WTC11 (cell line): ENCODE results near the gene MAP3K12.

Source experiments
- ATF1 ChIP-seq: sonication (generic); formaldehyde crosslinking; IDR thresholded peaks from 2 replicates; pipeline ENCODE4 v1.8.1; 2023; ENCODE audit warnings: mild to moderate bottlenecking, moderate library complexity, missing genetic modification reagents
- CBFB ChIP-seq: sonication (generic); formaldehyde crosslinking; IDR thresholded peaks from 2 replicates; pipeline ENCODE4 v1.8.1; 2022; ENCODE audit warnings: mild to moderate bottlenecking, low read depth, missing genetic modification reagents
- FOXP1 ChIP-seq: sonication (generic); formaldehyde crosslinking; IDR thresholded peaks from 2 replicates; pipeline ENCODE4 v1.8.0; 2022; ENCODE audit warnings: missing genetic modification reagents, mild to moderate bottlenecking, moderate library complexity, borderline replicate concordance
- NR1H2 ChIP-seq: sonication (generic); formaldehyde crosslinking; IDR thresholded peaks from 2 replicates; pipeline ENCODE4 v1.9.0; 2021; ENCODE audit warnings: mild to moderate bottlenecking, moderate library complexity, missing genetic modification reagents
- TEAD1 ChIP-seq: sonication (generic); formaldehyde crosslinking; IDR thresholded peaks from 2 replicates; pipeline ENCODE4 v1.8.0; 2022; ENCODE audit warnings: mild to moderate bottlenecking, missing genetic modification reagents
- TF ChIP-seq, protein P1 (sequence below): fragments of 200-600 bp; IDR thresholded peaks from 2 replicates; pipeline ENCODE4 v1.8.0; 2022; ENCODE audit warnings: antibody characterized with exemption
- TF ChIP-seq, protein P2 (sequence below): sonication (generic); formaldehyde crosslinking; conservative IDR thresholded peaks from 2 replicates; pipeline ENCODE4 v1.8.1; 2023; ENCODE audit warnings: mild to moderate bottlenecking, low read depth, missing genetic modification reagents, moderate library complexity
- TF ChIP-seq, protein P3 (sequence below): sonication (generic); formaldehyde crosslinking; conservative IDR thresholded peaks from 2 replicates; pipeline ENCODE4 v1.8.1; 2022; ENCODE audit warnings: mild to moderate bottlenecking, missing genetic modification reagents
- TF ChIP-seq, protein P4 (sequence below): sonication (generic); formaldehyde crosslinking; IDR thresholded peaks from 2 replicates; pipeline ENCODE4 v1.8.0; 2022; ENCODE audit warnings: mild to moderate bottlenecking, missing genetic modification reagents
- TF ChIP-seq, protein P5 (sequence below): fragments of 250-450 bp; sonication (Bioruptor Pico); conservative IDR thresholded peaks from 2 replicates; pipeline ENCODE4 v1.9.0; 2021; ENCODE audit warnings: mild to moderate bottlenecking

DNA sequence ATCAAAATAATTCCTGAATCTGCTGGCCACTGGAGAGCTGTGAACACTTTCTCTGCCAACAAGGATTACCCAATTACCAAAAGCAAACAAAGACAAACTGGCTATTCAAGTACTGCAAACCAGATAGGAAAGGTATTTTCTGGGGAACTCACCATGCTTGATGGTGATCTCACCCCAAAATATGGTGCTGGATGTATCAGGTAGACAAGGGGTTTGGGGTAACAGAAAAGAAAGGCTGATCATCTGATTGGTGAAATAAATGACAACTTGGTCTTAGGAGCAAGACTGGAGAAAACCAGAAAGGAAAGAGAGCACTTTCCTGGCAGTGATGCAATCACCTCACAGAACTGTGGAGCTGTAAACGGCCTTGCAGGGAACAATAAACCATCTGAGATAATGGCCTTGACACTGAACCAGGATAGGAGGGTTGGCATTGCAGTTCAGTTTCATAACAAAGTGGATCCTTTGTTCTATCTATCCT is 39.0 kb upstream of the MAP3K12 start:
- TF ChIP-seq, protein P1, sequence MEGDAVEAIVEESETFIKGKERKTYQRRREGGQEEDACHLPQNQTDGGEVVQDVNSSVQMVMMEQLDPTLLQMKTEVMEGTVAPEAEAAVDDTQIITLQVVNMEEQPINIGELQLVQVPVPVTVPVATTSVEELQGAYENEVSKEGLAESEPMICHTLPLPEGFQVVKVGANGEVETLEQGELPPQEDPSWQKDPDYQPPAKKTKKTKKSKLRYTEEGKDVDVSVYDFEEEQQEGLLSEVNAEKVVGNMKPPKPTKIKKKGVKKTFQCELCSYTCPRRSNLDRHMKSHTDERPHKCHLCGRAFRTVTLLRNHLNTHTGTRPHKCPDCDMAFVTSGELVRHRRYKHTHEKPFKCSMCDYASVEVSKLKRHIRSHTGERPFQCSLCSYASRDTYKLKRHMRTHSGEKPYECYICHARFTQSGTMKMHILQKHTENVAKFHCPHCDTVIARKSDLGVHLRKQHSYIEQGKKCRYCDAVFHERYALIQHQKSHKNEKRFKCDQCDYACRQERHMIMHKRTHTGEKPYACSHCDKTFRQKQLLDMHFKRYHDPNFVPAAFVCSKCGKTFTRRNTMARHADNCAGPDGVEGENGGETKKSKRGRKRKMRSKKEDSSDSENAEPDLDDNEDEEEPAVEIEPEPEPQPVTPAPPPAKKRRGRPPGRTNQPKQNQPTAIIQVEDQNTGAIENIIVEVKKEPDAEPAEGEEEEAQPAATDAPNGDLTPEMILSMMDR, result no peak
- no peak for TF ChIP-seq NR1H2
- TF ChIP-seq, protein P2, sequence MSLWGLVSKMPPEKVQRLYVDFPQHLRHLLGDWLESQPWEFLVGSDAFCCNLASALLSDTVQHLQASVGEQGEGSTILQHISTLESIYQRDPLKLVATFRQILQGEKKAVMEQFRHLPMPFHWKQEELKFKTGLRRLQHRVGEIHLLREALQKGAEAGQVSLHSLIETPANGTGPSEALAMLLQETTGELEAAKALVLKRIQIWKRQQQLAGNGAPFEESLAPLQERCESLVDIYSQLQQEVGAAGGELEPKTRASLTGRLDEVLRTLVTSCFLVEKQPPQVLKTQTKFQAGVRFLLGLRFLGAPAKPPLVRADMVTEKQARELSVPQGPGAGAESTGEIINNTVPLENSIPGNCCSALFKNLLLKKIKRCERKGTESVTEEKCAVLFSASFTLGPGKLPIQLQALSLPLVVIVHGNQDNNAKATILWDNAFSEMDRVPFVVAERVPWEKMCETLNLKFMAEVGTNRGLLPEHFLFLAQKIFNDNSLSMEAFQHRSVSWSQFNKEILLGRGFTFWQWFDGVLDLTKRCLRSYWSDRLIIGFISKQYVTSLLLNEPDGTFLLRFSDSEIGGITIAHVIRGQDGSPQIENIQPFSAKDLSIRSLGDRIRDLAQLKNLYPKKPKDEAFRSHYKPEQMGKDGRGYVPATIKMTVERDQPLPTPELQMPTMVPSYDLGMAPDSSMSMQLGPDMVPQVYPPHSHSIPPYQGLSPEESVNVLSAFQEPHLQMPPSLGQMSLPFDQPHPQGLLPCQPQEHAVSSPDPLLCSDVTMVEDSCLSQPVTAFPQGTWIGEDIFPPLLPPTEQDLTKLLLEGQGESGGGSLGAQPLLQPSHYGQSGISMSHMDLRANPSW (CRISPR knock-in tag), result no peak
- TF ChIP-seq, protein P3, sequence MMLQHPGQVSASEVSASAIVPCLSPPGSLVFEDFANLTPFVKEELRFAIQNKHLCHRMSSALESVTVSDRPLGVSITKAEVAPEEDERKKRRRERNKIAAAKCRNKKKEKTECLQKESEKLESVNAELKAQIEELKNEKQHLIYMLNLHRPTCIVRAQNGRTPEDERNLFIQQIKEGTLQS, result no peak
- TF ChIP-seq, protein P4, sequence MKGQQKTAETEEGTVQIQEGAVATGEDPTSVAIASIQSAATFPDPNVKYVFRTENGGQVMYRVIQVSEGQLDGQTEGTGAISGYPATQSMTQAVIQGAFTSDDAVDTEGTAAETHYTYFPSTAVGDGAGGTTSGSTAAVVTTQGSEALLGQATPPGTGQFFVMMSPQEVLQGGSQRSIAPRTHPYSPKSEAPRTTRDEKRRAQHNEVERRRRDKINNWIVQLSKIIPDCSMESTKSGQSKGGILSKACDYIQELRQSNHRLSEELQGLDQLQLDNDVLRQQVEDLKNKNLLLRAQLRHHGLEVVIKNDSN, result no peak
- TF ChIP-seq, protein P5, sequence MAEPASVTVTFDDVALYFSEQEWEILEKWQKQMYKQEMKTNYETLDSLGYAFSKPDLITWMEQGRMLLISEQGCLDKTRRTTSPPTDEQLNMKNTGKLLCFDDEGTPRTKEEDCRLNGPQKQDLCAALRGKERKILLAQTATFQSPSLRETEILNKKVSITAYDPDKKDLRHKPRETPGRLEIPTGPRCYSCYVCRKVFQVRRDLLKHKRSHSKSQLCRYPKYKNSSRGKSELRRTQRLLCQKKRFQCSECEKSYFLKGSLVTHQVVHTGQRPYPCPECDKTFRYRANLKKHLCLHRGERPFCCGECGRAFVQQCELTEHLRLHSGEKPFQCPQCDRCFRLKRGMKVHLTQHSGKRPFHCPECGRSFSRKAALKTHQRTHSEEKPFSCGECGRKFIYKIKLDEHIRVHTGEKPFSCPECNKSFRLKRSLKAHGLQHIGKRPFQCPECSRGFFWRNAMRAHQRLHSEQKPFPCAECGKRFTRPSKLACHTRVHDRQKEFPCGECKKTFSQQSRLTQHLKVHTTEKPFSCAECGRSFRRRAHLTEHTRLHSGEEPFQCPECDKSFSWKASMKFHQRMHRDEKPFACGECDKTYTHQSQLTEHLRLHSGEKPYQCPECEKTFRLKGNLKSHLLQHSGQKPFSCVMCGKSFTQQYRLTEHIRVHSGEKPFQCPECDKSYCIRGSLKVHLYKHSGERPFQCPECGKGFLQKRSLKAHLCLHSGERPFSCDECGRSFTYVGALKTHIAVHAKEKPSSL (CRISPR knock-in tag), result no peak
- TF ChIP-seq CBFB, result no peak
- no peak for TF ChIP-seq ATF1 (CRISPR knock-in tag)
- no peak for TF ChIP-seq TEAD1 (CRISPR knock-in tag)
- TF ChIP-seq FOXP1 (CRISPR knock-in tag), result no peak
